ENCODE data around the gene CELF2.

DNA sequence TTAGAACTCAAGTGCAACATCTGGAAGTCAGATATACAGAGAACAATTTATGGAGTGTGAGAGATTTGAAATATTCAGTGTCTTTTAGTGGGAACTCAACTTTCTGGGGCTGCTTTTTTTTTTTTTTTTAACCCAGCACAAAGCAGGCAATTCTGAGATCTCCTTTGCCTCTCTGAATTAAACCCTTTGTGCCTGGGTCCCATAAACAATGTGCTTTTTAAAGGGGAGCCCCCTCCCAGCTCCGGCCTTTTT is 146.8 kb downstream of the CELF2 start:
- TF ChIP-seq EZH2 (IDR thresholded peaks at IDR 0.05; ENCODE audit: borderline replicate concordance, insufficient read depth, low read length, poor library complexity, severe bottlenecking) (no peak), POLR2AphosphoS5 (IDR thresholded peaks at IDR 0.05) (no peak)
